ENCODE data around the gene NAGS. TPM values are rescaled to one million over a fixed set of nuclear protein-coding genes. Genes with fewer than 3 reads are reported as not detected.
A peak's percentile ranks its signal among the peaks of the same experiment; 100 is the strongest.
"Not testable (repeated sequence)": the region's sequence is repeated elsewhere in the genome, so short reads cannot be mapped to it uniquely, and the experiment has no call there.

Gene NAGS
- total and polyA plus RNA-seq, 2 donors (not counting 1 experiment from before 2014, with no cell fraction given), result 0.58 to 7.4 TPM

DNA sequence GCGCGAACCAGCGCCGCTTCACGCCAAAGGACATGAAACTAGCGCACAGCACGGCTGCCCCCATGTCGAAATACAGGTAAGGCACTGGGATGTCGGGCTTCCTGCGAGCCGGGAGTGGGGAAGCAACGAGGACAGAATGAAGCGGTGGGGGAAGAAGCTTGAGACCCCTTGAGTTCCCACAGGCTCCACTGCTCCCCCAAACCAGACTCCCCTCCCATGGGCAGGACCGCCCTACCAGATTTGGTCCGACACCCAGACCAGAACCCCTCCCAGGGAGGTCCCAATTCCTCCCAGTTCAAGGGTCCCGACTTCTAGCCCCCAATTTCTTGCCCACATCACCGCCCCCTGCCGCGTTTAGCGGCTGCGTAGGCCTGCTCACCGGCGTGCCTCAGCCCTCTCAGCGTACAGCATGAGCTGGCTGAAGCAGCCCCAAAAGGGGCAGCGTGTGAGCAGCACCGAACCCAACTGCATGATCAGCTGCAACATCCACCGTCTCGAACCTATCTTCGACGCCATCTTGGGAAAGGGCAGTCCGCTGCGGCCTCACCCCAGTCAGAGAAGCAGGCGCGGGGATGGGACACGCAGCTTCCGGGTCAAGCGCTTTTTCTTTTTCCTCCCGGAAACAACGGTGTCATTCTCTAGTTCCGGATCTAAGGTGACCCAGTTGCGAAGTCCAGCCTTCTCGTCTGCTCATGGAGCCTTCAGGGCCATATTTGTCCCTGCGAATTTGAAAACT is 10.2 kb downstream of the NAGS start, which contains the start of gene TMEM101:
Gene TMEM101 (minus strand): TSS at position 527 of the 736 bp plus-strand sequence. CDS start 11 bp downstream, at position 516.
- H3K27me3 ChIP-seq (ENCODE audit: control insufficient read depth, insufficient read depth, low read length), result no peaks in the 10 kb centered on the region
- peak within 1 kb of the TSS; percentile 82 for H3K9ac ChIP-seq (ENCODE audit: insufficient read depth, low read length)
- H4K20me1 ChIP-seq (ENCODE audit: control insufficient read depth, extremely low read depth, insufficient read depth, low read length), result no peaks in the 10 kb centered on the region
- peak; percentile 92 to 96 for DNase-seq (ENCODE audit: low read depth in 2 of 2)
- no peaks in the 10 kb centered on the region for H3K9me3 ChIP-seq (ENCODE audit: control insufficient read depth, insufficient read depth, low read depth, low read length)
- TF ChIP-seq CTCF (conservative IDR thresholded peaks at IDR 0.05 in 1 of 2, IDR thresholded peaks at IDR 0.05 in 1 of 2; ENCODE audit: low read depth in 1 of 2, low read length in 2 of 2) (no peak), EZH2 (IDR thresholded peaks at IDR 0.05; ENCODE audit: low read length, missing control alignments) (no peak)
- peaks cover 2% of the 10 kb centered on the region for H3K79me2 ChIP-seq (ENCODE audit: control insufficient read depth, insufficient read depth, low read length)
- H3K4me2 ChIP-seq (ENCODE audit: extremely low read depth, insufficient read depth, low read length), result peak within 1 kb of the TSS; percentile 90
- peak within 1 kb of the TSS; percentile 87 for H3K27ac ChIP-seq (ENCODE audit: insufficient read depth, low read length)
- H3K36me3 ChIP-seq (ENCODE audit: control insufficient read depth, insufficient read depth, low read length), result peaks cover 2% of the 10 kb centered on the region
- peaks cover 5% of the 10 kb centered on the region for H3K4me1 ChIP-seq (ENCODE audit: control insufficient read depth, extremely low read depth, insufficient read depth, low read length)
- peak within 1 kb of the TSS; percentile 80 to 99 (median 97) for H3K4me3 ChIP-seq (replicated peaks in 1 of 4; ENCODE audit: control extremely low read depth in 1 of 4, insufficient read depth in 1 of 4, low read depth in 3 of 4, low read length in 4 of 4)
- peak within 1 kb of the TSS; percentile 98 for H2AFZ ChIP-seq (ENCODE audit: low read length)

DNA sequence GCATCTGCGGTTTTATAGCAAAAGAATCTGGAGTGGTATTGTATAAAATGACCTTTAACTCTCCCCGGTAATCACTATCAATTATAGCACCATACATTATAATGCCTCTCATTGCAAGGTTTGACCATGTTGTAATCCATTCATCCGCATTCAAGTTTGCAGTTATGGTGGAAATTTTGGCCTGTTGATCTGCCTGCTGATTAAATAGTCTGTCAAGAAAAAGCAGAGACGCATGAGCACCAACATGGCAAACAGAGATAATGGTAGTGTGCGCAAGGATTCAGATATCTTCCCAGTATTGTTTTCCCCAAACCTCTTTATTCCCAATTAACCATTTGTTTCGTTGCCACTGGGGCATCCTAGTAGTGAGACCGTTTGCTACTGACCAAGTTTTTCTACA is 16.8 kb downstream of the NAGS start:
- not testable (repeated sequence) for H3K79me2 ChIP-seq (ENCODE audit: control insufficient read depth, insufficient read depth, low read length); H3K4me3 ChIP-seq (replicated peaks in 1 of 4; ENCODE audit: control extremely low read depth in 1 of 4, insufficient read depth in 1 of 4, low read depth in 3 of 4, low read length in 4 of 4); H3K36me3 ChIP-seq (ENCODE audit: control insufficient read depth, insufficient read depth, low read length); H3K9me3 ChIP-seq (ENCODE audit: control insufficient read depth, insufficient read depth, low read depth, low read length); H3K9ac ChIP-seq (ENCODE audit: insufficient read depth, low read length); H3K4me1 ChIP-seq (ENCODE audit: control insufficient read depth, extremely low read depth, insufficient read depth, low read length); H4K20me1 ChIP-seq (ENCODE audit: control insufficient read depth, extremely low read depth, insufficient read depth, low read length); H3K4me2 ChIP-seq (ENCODE audit: extremely low read depth, insufficient read depth, low read length); H2AFZ ChIP-seq (ENCODE audit: low read length); DNase-seq (ENCODE audit: low read depth in 2 of 2); H3K27ac ChIP-seq (ENCODE audit: insufficient read depth, low read length); H3K27me3 ChIP-seq (ENCODE audit: control insufficient read depth, insufficient read depth, low read length)

- Histone ChIP-seq H2AFZ (ENCODE audit: low read length) (no peak overlapping the region), H3K79me2 (ENCODE audit: control insufficient read depth, insufficient read depth, low read length) (no peaks in the 10 kb centered on the region), H3K9ac (ENCODE audit: insufficient read depth, low read length) (no peak overlapping the region), H4K20me1 (ENCODE audit: control insufficient read depth, extremely low read depth, insufficient read depth, low read length) (no peaks in the 10 kb centered on the region), H3K4me3 (replicated peaks in 1 of 4; ENCODE audit: control extremely low read depth in 1 of 4, insufficient read depth in 1 of 4, low read depth in 3 of 4, low read length in 4 of 4) (no peak overlapping the region), H3K27ac (ENCODE audit: insufficient read depth, low read length) (no peak overlapping the region), H3K4me1 (ENCODE audit: control insufficient read depth, extremely low read depth, insufficient read depth, low read length) (no peaks in the 10 kb centered on the region), H3K27me3 (ENCODE audit: control insufficient read depth, insufficient read depth, low read length) (no peaks in the 10 kb centered on the region), H3K9me3 (ENCODE audit: control insufficient read depth, insufficient read depth, low read depth, low read length) (no peaks in the 10 kb centered on the region), H3K4me2 (ENCODE audit: extremely low read depth, insufficient read depth, low read length) (no peak overlapping the region), H3K36me3 (ENCODE audit: control insufficient read depth, insufficient read depth, low read length) (peaks cover 4% of the 10 kb centered on the region)
- no peak for TF ChIP-seq CTCF (conservative IDR thresholded peaks at IDR 0.05 in 1 of 2, IDR thresholded peaks at IDR 0.05 in 1 of 2; ENCODE audit: low read depth in 1 of 2, low read length in 2 of 2)
- no peak for TF ChIP-seq EZH2 (IDR thresholded peaks at IDR 0.05; ENCODE audit: low read length, missing control alignments)
- no peak for DNase-seq (ENCODE audit: low read depth in 2 of 2)
Measured at GRCh38 chr17:44022246-44022645, 17.8 kb downstream of the NAGS start.
